Right cardiac atrium (tissue), 5 donors: ENCODE measurements around the gene RSPO3. TPM values are rescaled to one million over a fixed set of nuclear protein-coding genes. Genes with fewer than 3 reads are reported as not detected.

Source experiments
- ATAC-seq, 2 donors: fragments of 200-7000 bp; cut with Tn5 transposase; one replicate each; pipeline versions ENCODE4 v1.8.0 to v1.9.1; 2020; ENCODE audit warnings: moderate library complexity in 2 of 2, mild to moderate bottlenecking in 1 of 2
- DNase-seq, 3 donors: peaks; one replicate each; pipeline ENCODE4 v3.0.0-alpha.2; 2020
- H3K27ac ChIP-seq: one replicate; pipeline ENCODE4 v1.5.1; 2013; ENCODE audit warnings: mild to moderate bottlenecking, low read length, control low read depth, moderate library complexity
- H3K27me3 ChIP-seq: one replicate; pipeline ENCODE4 v1.6.1; 2013; ENCODE audit not compliant: control insufficient read depth, insufficient read depth
- H3K4me1 ChIP-seq: one replicate; pipeline ENCODE4 v1.6.1; 2013; ENCODE audit warnings: low read length; ENCODE audit not compliant: control insufficient read depth, insufficient read depth
- H3K4me3 ChIP-seq: one replicate; pipeline ENCODE4 v1.5.1; 2013; ENCODE audit warnings: low read length, control low read depth
- H3K9me3 ChIP-seq: one replicate; pipeline ENCODE4 v1.6.1; 2013; ENCODE audit warnings: low read length; ENCODE audit not compliant: control insufficient read depth
- WGBS: extraction: QIAGEN DNeasy Blood & Tissue Kit; methylation state at CpG from one replicate; pipeline ENCODE4 v1.1.7; 2013; 5-methylcytosine and 5-hydroxymethylcytosine counted together
- intact Hi-C, 4 donors: fragments of 100-400 bp; cut with DNase I; formaldehyde crosslinking; loops; one replicate each; pipeline versions ENCODE4 v1.11.0 to v1.14.0; 2022 to 2023
- polyA plus RNA-seq: library from polyadenylated mRNA; stranded (reverse); fragments of 200-250 nt; gene quantifications from one replicate; pipeline ENCODE4 v1.2.3, GENCODE V29; 2013
- total RNA-seq, 4 donors: library from RNA; stranded (reverse); fragmentation: NEBNext Ultra II Directional; extraction: Animal tissue kit (Norgen Biotek cat#: 25700); gene quantifications; one replicate each; pipeline ENCODE4 v1.2.1, GENCODE V29; 2021
- donor health status: healthy with polysubstance abuse.
- donor health status: DM: no; HTN: yes; CAD: no.
- donor health status: DM: no; HTN: no; CAD: no.
- donor health status: DM: no; HTN: yes; CAD: no; lungs with severe emphysema.
- donor health status: DM: yes; HTN: yes; CAD: no.

RSPO3 gene
- total and polyA plus RNA-seq, 5 donors: 0.34 to 1.3 (median 0.81) TPM

GRCh38 chr6:127114214-127114760, 4.2 kb upstream of the RSPO3 start:
- Histone ChIP-seq H3K9me3 (no peaks in the 10 kb centered on the region), H3K27me3 (no peaks in the 10 kb centered on the region), H3K4me3 (no peak overlapping the region), H3K4me1 (no peaks in the 10 kb centered on the region), H3K27ac (no peak overlapping the region)
- WGBS: 46% methylated on average over 1 of the region's 1 CpG
- DNase-seq: no peak
- intact Hi-C loops: no loop called here
- ATAC-seq: no peak

GRCh38 chr6:127115084-127115655, 3.3 kb upstream of the RSPO3 start:
- no peak overlapping the region for H3K27ac ChIP-seq
- H3K9me3 ChIP-seq: no peaks in the 10 kb centered on the region
- no peak overlapping the region for H3K4me3 ChIP-seq
- WGBS: 47% methylated on average over 2 of the region's 2 CpGs
- ATAC-seq (no peak), DNase-seq (no peak)
- H3K27me3 ChIP-seq: no peaks in the 10 kb centered on the region
- H3K4me1 ChIP-seq: no peaks in the 10 kb centered on the region
- intact Hi-C loops: no loop called here

GRCh38 chr6:127115746-127116145, 2.7 kb upstream of the RSPO3 start:
- Histone ChIP-seq H3K4me3 (no peak overlapping the region), H3K4me1 (no peaks in the 10 kb centered on the region), H3K9me3 (no peaks in the 10 kb centered on the region), H3K27me3 (no peaks in the 10 kb centered on the region), H3K27ac (no peak overlapping the region)
- intact Hi-C loops: no loop called here
- no peak for ATAC-seq
- WGBS: 61% methylated on average over 3 of the region's 3 CpGs
- DNase-seq: no peak

DNA sequence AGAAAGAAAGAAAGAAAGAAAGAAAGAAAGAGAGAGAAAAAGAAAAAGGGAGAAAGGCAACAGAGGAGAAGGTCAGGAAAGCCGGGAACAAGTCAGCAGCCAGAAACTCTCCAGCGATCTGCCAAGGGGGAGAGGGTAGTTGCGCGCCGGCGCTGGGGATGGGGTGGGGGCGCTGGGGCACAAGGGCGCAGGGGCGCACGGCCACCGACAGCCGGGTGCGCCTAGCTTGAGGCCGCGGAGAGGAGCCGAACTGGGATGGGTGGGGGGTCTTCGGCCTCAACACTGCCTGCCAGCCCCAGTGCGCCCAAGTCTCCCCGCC, 533 bp upstream of the RSPO3 start:
- intact Hi-C loops: no loop called here
- ATAC-seq (no peak), DNase-seq (peak in 2 of 3 donors; percentile 15 to 33)
- 1% methylated on average over 19 of the region's 19 CpGs for WGBS
- Histone ChIP-seq H3K27ac (no peak overlapping the region), H3K9me3 (no peaks in the 10 kb centered on the region), H3K4me1 (no peaks in the 10 kb centered on the region), H3K27me3 (no peaks in the 10 kb centered on the region), H3K4me3 (peak overlapping the region; percentile 95)

DNA sequence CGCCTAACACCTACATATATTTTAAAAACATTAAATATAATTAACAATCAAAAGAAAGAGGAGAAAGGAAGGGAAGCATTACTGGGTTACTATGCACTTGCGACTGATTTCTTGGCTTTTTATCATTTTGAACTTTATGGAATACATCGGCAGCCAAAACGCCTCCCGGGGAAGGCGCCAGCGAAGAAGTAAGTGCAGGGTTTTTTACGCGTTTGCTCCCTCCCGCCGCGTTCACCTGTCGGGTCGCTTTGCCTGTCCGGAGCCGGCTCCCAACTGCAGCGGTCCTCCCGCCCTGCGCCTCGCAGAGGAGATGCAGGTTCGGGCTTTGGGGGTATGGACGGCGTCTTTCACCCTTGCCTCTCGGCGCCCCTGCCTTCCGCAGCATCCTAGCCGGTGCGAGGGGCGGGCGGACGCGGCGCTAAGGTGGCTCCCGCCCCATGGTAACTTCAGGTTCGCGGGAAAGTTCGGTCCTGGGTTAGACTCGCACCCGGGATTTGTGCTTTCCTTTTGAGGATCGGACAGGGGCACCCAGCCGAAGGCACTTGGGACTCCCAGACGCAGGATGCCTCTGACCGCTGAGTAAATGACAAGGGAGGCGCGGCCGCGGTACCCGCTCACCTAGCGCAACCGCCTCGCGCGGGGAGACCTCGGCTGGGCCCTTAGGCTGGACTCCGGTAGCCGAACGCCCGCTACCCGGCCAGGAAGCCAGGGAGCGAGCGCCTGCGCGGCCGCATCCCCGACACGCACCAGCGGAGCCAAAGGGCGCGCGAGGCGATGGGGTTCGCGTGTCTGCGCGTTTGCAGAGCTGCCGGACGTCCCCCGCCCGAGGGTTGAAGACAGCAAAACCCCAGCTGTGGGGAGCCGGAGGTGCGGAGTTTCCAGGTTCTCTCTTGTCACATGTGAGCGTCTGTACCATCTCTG, 891 bp downstream of the RSPO3 start:
- ATAC-seq: peak; percentile 24 to 38
- Histone ChIP-seq H3K9me3 (no peaks in the 10 kb centered on the region), H3K4me3 (peak overlapping the region; percentile 95), H3K27me3 (no peaks in the 10 kb centered on the region), H3K27ac (no peak overlapping the region), H3K4me1 (no peaks in the 10 kb centered on the region)
- intact Hi-C loops: loop anchor here in 1 of 4 donors (5.0 kb wide), 1 partner anchor 1122 kb away; no protein-coding TSS in a partner anchor
- DNase-seq: peak; percentile 29 to 70 (median 48)
- 1% methylated on average over 82 of the region's 82 CpGs for WGBS

GRCh38 chr6:127120023-127120786, 1.7 kb downstream of the RSPO3 start:
- DNase-seq (peak in 2 of 3 donors; percentile 42 to 47), ATAC-seq (peak in 1 of 2 donors; percentile 14)
- no peaks in the 10 kb centered on the region for H3K9me3 ChIP-seq
- peak overlapping the region; percentile 95 for H3K4me3 ChIP-seq
- no peaks in the 10 kb centered on the region for H3K4me1 ChIP-seq
- 4% methylated on average over 37 of the region's 37 CpGs for WGBS
- no peak overlapping the region for H3K27ac ChIP-seq
- intact Hi-C loops: loop anchor here in 1 of 4 donors (5.0 kb wide), 1 partner anchor 1123 kb away; no protein-coding TSS in a partner anchor
- H3K27me3 ChIP-seq: no peaks in the 10 kb centered on the region

GRCh38 chr6:127120787-127121636, 2.5 kb downstream of the RSPO3 start:
- no peaks in the 10 kb centered on the region for H3K27me3 ChIP-seq
- no peaks in the 10 kb centered on the region for H3K9me3 ChIP-seq
- ATAC-seq (peak; percentile 87 to 88), DNase-seq (peak; percentile 78 to 87 (median 81))
- WGBS: 4% methylated on average over 35 of the region's 35 CpGs
- H3K4me1 ChIP-seq: no peaks in the 10 kb centered on the region
- intact Hi-C loops: loop anchor here in 1 of 4 donors (5.0 kb wide), 1 partner anchor 1124 kb away; no protein-coding TSS in a partner anchor
- H3K27ac ChIP-seq: no peak overlapping the region
- peak overlapping the region; percentile 31 for H3K4me3 ChIP-seq

DNA sequence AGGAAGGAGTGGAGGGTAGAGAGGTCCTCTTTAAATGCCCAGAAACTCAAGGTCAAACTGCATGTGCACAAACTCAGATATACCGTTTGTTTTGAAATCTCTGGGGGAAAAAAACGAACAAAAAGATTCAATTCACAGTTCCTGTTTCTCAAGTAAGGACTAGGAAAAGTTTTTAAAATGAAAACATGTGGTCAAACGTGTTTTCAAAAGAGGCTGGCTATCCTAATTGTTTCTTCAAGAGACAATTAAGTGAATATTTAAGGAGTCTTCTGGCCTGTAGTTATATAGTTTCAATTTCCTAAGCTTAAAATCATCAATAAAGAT, 3.1 kb downstream of the RSPO3 start:
- intact Hi-C loops: loop anchor here in 1 of 4 donors (5.0 kb wide), 1 partner anchor 1124 kb away; no protein-coding TSS in a partner anchor
- H3K27ac ChIP-seq: no peak overlapping the region
- no peak overlapping the region for H3K4me3 ChIP-seq
- no peaks in the 10 kb centered on the region for H3K27me3 ChIP-seq
- ATAC-seq (no peak), DNase-seq (no peak)
- 19% methylated on average over 3 of the region's 3 CpGs for WGBS
- H3K4me1 ChIP-seq: no peaks in the 10 kb centered on the region
- no peaks in the 10 kb centered on the region for H3K9me3 ChIP-seq

DNA sequence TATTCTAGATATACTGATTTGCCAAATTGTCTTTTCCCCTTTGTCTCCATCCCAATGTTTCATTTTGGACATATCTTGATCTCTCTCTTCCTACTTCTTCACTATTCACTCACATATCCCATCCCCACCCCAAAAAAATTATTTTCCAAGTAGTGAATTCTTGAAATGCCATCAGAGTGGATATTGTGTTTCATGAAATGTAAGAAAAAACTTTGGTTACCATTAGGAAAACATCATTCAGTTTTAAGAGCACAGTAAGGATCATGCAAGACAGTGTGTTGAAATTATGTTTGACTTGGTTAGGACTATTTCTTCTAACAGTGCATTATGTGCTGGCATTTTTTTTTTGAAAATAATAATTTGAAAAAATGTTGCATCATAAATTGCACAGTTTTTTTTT, 5.7 kb downstream of the RSPO3 start:
- Histone ChIP-seq H3K4me3 (no peak overlapping the region), H3K9me3 (no peaks in the 10 kb centered on the region), H3K27ac (no peak overlapping the region), H3K4me1 (no peaks in the 10 kb centered on the region), H3K27me3 (no peaks in the 10 kb centered on the region)
- DNase-seq (no peak), ATAC-seq (no peak)
- intact Hi-C loops: loop anchor here in 1 of 4 donors (5.0 kb wide), 1 partner anchor 1127 kb away; no protein-coding TSS in a partner anchor

GRCh38 chr6:127124680-127125079, 6.2 kb downstream of the RSPO3 start:
- H3K4me1 ChIP-seq: no peaks in the 10 kb centered on the region
- ATAC-seq (no peak), DNase-seq (no peak)
- H3K9me3 ChIP-seq: no peaks in the 10 kb centered on the region
- no peak overlapping the region for H3K27ac ChIP-seq
- H3K4me3 ChIP-seq: no peak overlapping the region
- intact Hi-C loops: loop anchor here in 1 of 4 donors (5.0 kb wide), 1 partner anchor 1127 kb away; no protein-coding TSS in a partner anchor
- no peaks in the 10 kb centered on the region for H3K27me3 ChIP-seq
